GM12873 (cell line): ENCODE results near the gene SPAG16.

Experiments used
- TF ChIP-seq, protein P1 (sequence below): IDR thresholded peaks from 2 replicates; pipeline ENCODE4 v1.5.1; 2012; ENCODE audit warnings: low read depth, mild to moderate bottlenecking, moderate library complexity, low read length, control low read depth; ENCODE audit not compliant: insufficient read depth; ENCODE audit errors: missing control alignments

SPAG16 gene

GRCh38 chr2:214322662-214323061 lies 1038.4 kb downstream of the SPAG16 start:
- TF ChIP-seq, protein P1, sequence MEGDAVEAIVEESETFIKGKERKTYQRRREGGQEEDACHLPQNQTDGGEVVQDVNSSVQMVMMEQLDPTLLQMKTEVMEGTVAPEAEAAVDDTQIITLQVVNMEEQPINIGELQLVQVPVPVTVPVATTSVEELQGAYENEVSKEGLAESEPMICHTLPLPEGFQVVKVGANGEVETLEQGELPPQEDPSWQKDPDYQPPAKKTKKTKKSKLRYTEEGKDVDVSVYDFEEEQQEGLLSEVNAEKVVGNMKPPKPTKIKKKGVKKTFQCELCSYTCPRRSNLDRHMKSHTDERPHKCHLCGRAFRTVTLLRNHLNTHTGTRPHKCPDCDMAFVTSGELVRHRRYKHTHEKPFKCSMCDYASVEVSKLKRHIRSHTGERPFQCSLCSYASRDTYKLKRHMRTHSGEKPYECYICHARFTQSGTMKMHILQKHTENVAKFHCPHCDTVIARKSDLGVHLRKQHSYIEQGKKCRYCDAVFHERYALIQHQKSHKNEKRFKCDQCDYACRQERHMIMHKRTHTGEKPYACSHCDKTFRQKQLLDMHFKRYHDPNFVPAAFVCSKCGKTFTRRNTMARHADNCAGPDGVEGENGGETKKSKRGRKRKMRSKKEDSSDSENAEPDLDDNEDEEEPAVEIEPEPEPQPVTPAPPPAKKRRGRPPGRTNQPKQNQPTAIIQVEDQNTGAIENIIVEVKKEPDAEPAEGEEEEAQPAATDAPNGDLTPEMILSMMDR = no peak

GRCh38 chr2:214325404-214325803 lies 1041.1 kb downstream of the SPAG16 start:
- TF ChIP-seq, protein P1 = no peak

DNA sequence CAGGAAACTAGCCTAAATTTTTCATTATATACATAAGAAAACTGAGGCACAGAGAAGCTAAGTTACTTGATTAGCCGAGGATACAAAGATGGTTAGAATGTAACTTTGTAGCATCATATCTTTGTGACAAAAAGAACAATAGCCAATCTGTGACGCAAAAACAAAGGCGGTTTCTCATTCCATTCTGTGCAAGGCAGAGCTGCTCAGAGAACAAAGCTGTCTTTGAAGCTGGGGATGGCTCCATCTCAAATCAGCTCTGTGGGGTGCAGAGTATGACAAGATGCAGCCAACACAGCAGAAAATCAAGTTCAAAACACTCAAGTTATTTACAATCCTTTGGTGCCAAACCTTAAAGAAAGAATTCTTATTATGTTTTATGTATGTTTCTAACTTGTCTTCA lies 1044.7 kb downstream of the SPAG16 start:
- TF ChIP-seq, protein P1 = no peak

- TF ChIP-seq, protein P1 = no peak
Observed at GRCh38 chr2:214341646-214342045, 1057.4 kb downstream of the SPAG16 start.

DNA sequence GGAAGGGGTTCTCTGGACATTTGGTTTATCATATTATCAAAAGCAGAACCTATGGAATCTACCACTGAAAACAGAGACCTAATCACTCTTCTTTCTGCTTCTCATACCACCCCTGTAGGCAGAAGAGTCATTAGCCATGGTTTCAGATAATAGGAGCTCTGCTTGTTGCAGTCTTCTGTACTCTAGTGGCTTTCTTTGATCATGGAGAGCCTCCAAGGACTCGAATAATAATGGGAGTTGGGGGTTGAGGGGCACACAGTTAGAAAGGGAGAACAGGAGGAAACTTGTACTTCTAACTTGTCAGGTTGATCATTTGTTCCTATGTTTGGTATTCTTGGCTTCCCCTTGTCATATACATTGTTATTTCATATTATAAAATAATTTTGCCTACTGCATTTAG lies 1074.2 kb downstream of the SPAG16 start:
- TF ChIP-seq, protein P1 = no peak

- TF ChIP-seq, protein P1 = no peak
Observed at GRCh38 chr2:214361116-214361515, 1076.9 kb downstream of the SPAG16 start.

GRCh38 chr2:214365549-214365948 lies 1081.3 kb downstream of the SPAG16 start:
- TF ChIP-seq, protein P1 = no peak
